Inflammatory macrophage treated with lipopolysaccharide for 4 hours (primary cell): ENCODE results near the gene PINLYP.
"Not testable (repeated sequence)": the region's sequence is repeated elsewhere in the genome, so short reads cannot be mapped to it uniquely, and the experiment has no call there.

Experiments used
- DNase-seq: peaks from one replicate; pipeline ENCODE4 v3.0.0-alpha.2; 2020

The PINLYP gene

DNA sequence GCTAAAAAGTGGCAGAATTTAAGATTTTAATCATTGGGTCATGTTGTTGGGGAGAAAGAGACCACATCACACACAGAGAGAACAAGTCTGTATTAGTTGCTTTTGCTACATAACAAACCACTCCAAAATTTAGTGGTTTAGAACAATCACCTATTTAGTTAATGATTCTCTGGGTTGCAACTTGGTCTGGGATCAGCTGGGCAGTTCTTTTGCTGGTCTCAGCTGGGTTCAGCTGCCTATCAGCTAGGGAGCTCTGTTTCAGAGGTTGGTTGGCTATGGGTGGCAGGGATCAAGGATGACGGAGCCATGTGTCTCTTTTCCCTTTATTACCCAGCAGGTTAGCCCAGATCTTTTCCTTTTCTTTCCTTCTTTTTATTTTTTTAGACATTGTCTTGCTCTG lies 8.9 kb downstream of the PINLYP start:
- DNase-seq = no peak

DNA sequence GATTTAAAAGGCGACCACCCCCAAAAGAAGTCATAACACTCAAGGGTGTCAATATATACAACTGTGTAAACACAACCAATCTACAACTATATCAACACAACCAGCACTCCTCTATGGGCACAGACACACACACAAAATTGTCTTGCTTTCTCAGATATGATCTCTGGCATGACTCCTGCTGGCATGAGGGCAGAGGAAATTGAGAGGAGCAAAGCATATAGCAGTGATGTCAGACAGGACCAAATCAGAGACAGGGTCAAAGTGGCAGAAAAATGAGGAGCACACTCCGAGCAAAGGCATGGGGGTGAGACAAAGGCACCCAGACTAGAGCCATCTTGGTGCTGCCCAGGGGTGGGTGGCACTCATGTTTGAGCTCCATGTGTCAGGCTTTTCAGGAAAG lies 10.7 kb downstream of the PINLYP start:
- DNase-seq = no peak

GRCh38 chr19:43587029-43587428 lies 11.4 kb downstream of the PINLYP start:
- not testable (repeated sequence) for DNase-seq

DNA sequence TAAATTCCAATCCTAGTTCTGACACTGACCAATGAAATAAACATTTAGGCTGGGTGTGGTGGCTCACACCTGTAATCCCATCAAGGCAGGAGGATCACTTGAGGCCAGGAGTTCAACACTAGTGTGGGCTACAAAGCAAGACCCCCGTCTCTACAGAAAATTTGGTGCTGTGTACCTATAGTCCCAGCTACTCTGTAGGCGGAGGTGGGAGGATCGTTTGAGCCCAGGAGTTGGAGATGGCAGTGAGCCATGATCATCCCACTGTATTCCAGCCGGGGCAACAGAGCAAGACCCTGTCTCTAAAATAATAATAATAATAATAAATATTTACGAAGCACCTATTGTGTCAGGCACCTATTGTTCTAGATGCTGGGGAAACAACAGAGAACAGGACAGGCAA lies 13.7 kb downstream of the PINLYP start:
- no peak for DNase-seq

- DNase-seq = no peak
Measured at GRCh38 chr19:43589678-43590077, 14.1 kb downstream of the PINLYP start.

GRCh38 chr19:43591904-43592772 lies 16.5 kb downstream of the PINLYP start:
- no peak for DNase-seq

DNA sequence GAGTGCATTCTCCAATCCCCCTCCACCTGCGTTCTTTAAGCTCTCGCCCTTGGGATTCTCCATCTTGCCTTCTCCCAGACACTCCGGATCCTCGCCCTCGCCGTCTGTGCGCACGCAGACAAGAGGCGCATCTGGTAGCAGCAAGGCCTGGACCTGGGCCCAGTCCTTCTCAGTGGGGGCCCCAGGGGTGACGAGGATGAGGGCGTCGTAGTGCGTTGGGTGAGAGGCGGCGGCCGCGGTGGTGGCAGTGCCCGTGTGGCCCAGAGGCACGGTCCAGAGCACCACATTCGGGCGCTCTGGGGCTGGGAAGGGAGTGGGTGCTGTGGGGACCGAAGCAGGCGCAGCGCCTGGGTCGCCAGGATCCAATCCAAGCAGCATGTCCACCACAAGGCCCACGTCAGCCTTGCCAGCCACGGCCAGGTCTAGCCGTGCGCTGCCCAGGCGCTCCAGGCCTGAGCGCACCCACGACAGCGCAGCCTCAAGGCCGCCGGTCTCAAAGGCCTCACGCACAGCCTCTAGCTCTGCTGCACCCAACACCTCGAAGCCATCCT lies 17.3 kb downstream of the PINLYP start:
- DNase-seq = no peak

GRCh38 chr19:43594081-43594697 lies 18.6 kb downstream of the PINLYP start:
- DNase-seq = no peak

- DNase-seq = peak; percentile 80
Measured at GRCh38 chr19:43594710-43595604, 19.4 kb downstream of the PINLYP start.

GRCh38 chr19:43595605-43595998 lies 20.0 kb downstream of the PINLYP start:
- DNase-seq = no peak

DNA sequence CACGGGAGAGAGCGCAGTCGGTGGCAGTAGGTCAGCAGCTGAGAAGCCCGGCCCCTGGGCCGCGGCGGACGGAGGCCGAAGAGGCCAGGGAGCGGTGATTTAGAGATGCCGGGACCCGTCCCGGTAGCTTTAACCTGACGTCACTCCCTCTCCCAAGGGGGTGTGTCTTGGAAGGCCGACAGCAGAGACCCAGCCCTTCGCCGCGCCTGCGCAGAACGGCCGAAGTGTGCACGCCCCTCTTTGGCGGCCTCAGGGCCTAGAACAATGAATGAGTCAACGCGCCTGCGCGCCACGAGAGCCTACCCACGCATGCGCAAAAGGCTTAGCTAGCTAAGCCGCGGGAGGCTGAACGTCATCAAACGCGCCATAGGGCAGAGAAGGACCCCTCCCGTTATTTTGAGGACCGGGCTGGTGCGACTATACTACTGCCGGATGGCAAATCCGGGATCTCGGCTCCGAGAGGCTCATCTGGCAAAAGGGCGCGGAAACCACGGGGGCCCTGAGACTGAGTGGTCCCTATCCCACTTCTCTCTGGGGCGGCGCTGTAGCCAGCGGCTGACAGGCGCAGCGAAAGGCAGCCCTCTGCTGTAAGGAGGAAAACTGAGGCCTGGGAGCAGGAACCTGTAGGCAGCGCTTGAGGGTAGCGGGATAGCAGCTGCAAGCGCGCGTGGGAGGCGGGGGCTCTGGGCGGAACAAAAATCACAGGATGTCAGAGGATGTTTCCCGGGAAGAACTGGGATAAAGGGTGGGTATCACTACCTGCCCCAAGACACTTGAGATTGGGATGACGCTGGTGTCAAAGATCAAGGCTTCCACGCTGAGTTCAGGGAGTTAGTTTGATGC lies 20.6 kb downstream of the PINLYP start, which contains the start of the genes IRGQ and ZNF576:
IRGQ (minus strand) TSS at position 136 of the 843 bp plus-strand sequence. CDS start 796 bp downstream, outside the sequence.
ZNF576 (plus strand) TSS at position 597 of the 843 bp plus-strand sequence. CDS start 514 bp downstream, outside the sequence.
- peak; percentile 100 for DNase-seq

GRCh38 chr19:43596842-43597461 lies 21.4 kb downstream of the PINLYP start:
- DNase-seq = peak; percentile 5

GRCh38 chr19:43597876-43598275 lies 22.3 kb downstream of the PINLYP start:
- peak; percentile 31 for DNase-seq

DNA sequence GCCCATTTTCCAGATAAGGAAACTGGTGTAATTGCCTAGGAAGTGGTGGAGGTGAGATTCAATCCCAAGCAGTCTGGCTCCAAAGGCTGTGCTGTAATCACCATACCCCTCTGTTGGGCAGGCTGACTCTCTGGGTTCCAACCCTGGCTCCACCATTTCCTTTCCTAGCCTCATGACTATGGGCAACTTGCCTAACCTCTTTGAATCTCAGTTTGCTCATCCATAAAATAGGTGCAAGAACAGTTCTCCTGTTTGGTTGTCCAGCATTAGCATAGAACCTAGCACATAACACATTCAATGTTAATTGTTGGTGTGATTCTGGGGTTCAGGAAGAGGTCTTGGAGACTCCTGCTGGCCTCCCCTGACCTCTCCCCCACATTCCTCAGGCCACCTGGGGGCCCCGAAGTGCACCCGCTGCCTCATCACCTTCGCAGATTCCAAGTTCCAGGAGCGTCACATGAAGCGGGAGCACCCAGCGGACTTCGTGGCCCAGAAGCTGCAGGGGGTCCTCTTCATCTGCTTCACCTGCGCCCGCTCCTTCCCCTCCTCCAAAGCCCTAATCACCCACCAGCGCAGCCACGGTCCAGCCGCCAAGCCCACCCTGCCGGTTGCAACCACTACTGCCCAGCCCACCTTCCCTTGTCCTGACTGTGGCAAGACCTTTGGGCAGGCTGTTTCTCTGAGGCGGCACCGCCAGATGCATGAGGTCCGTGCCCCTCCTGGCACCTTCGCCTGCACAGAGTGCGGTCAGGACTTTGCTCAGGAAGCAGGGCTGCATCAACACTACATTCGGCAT lies 23.0 kb downstream of the PINLYP start:
- no peak for DNase-seq

DNA sequence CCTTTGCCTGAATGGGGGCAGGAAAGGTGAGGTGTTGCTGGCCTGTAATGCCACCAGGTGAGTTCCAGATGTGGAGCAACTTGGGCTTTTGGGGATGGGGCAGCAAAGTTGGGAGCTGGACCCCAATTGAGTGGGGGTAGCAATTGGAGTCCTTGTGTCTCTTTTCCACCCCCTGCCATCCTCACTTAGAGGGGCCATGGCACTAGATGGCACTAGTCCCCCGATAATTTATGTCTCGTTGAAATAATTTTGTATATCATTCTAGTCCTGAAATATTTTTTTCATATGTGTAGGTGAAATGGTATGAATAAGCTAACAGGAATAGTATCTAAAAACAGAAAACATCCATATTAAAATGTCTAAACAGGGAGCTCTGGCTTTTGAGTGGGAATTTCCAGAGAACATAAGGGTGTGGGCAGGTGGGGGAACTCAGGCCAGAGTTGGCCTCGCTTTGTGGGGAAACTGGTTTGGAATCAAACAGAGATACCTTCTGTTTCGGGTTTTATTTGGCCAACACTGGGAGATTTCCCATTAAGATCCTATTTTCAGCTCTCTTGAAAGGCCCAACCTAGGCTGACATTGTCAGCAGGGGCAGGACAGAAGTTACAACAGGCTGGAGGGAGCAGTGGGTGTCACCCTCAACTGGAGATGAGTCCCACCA lies 24.2 kb downstream of the PINLYP start:
- no peak for DNase-seq

DNA sequence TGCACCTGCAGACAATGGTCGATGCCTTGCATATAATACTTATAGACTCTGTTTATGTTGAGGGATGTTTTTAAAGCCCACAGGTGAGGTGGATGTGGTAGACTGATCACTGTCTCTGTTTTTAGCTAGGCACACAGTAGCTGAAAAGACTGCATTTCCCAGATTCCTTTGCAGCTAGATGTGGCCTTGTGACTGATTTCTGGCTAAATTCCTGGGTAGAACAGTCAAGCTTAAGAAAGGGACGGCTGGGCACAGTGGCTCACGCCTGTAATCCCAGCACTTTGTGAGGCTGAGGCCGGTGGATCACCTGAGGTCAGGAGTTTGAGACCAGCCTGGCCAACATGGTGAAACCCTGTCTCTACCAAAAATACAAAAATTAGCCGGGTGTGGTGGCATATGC lies 24.7 kb downstream of the PINLYP start:
- not testable (repeated sequence) for DNase-seq

DNA sequence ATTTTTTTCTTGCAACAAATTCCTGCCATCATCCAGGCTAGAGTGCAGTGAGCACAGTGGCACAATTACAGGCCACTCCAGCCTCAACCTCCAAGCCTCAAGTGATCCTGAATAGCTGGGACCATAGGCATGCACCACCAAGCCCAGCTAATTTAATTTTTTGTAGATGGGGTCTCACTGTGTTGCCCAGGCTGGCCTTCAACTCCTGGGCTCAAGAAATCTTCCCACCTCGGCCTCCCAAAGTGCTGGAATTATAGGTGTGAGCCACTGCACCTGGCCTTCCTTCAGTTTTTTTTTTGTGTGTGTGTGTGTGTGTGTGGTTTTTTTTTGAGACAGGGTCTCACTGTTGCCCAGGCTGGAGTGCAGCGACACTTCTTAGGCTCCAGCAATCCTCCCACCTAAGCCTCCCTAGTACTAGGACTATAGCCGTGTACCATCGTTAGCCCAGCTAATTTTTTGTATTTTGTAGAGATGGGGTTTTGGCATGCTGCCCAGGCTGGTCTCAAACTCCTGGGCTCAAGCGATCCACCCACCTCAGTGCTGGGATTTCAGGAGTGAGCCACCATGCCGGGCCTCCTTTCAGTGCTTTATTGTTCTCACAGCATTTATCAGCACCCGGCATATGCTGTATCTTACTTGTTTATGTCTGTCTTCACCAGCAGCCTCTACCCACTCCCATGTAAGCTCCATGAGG lies 30.4 kb downstream of the PINLYP start:
- DNase-seq = no peak

- no peak for DNase-seq
Measured at GRCh38 chr19:43606569-43607229, 31.1 kb downstream of the PINLYP start.
